ENCODE results near the gene ITGA11. TPM values are rescaled to one million over a fixed set of nuclear protein-coding genes. Genes with fewer than 3 reads are reported as not detected.

Gene ITGA11
- polyA plus RNA-seq, 1 of the 3 experiments (the other 2 are of a cell fraction) = 0.49 TPM

DNA sequence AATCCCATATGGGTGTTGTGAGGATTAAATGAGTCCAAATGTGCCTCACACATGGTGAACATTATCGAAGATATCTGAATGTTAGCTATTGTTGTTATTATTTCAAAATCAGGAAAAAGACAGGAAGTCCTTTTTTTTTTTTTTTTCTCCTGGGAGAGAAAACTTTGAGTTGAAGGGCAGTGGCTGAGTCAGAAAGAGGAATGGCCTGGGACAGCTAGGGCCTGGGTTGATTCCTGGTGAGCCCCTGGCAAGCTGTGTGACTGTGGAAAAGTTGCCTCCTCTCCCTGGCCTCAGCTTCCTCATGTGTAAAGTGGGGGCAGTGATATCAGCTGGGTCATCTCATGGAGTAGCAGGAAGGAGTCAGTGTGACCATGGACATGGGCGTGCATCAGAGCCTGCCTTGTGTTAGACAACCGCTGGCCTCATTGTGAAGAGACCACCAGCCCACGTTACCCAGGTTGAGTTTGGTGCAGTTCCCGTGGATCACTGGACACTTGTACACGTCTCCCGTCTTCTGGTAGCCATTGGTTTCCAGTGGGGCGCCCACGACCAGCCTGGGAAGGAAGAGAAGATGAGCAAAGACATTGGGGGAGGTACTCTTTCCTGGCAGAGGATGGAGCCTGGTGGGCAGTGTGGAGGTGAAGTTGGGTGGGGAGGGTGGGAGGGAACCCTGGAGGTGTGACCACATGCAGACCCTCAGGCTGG is 63.1 kb downstream of the ITGA11 start:
- ChIA-PET CTCF (interaction anchor here (0.9 to 1.2 kb wide), 2 partner anchors 62 kb away, joined by 4 read pairs; no protein-coding TSS in a partner anchor), POLR2A (no interaction called here)
- no peak overlapping the region for H3K4me2 ChIP-seq
- H4K20me1 ChIP-seq (ENCODE audit: insufficient read depth) = no peaks in the 10 kb centered on the region
- no peaks in the 10 kb centered on the region for H3K9me2 ChIP-seq
- H3K4me3 ChIP-seq (ENCODE audit: low read depth in 2 of 2, low read length in 1 of 2) = no peak overlapping the region
- DNase-seq = no peak
- H3K36me3 ChIP-seq (replicated peaks in 1 of 2; ENCODE audit: control insufficient read depth in 1 of 2, insufficient read depth in 2 of 2, low read length in 1 of 2) = no peaks in the 10 kb centered on the region
- H2AFZ ChIP-seq (ENCODE audit: low read depth) = peak overlapping the region; percentile 26; the same call in 1 of the 2 replicates
- H3K9me3 ChIP-seq = no peaks in the 10 kb centered on the region
- no peaks in the 10 kb centered on the region for H3F3A ChIP-seq (replicated peaks; ENCODE audit: insufficient read depth)
- H3K27ac ChIP-seq (ENCODE audit: low read depth in 2 of 2, low read length in 1 of 2) = peak overlapping the region in 1 of 2 experiments; percentile 41; a peak in 2 of 4 replicates
- no peaks in the 10 kb centered on the region for H3K79me2 ChIP-seq (ENCODE audit: insufficient read depth)
- no peaks in the 10 kb centered on the region for H3K4me1 ChIP-seq (ENCODE audit: control insufficient read depth in 1 of 2, insufficient read depth in 2 of 2, low read depth in 1 of 2, low read length in 1 of 2)
- H3K9ac ChIP-seq = no peak overlapping the region
- WGBS (ENCODE audit: low lambda C conversion rate) = 55% methylated on average over 3 of the region's 9 CpGs
- TF ChIP-seq MEF2A (IDR thresholded peaks at IDR 0.05; ENCODE audit: borderline replicate concordance, low read depth) (no peak), FOSL2 (IDR thresholded peaks at IDR 0.05; ENCODE audit: borderline replicate concordance, low read depth) (no peak), POLR2AphosphoS5 (IDR thresholded peaks at IDR 0.05; ENCODE audit: low read depth, low read length) (no peak), JUND (IDR thresholded peaks at IDR 0.05) (no peak), RFX5 (IDR thresholded peaks at IDR 0.05; ENCODE audit: low read length) (no peak), RCOR1 (IDR thresholded peaks at IDR 0.05; ENCODE audit: low read length) (no peak), NRF1 (IDR thresholded peaks at IDR 0.05; ENCODE audit: low read depth, low read length) (no peak), GATA2 (CRISPR knock-in tag; IDR thresholded peaks at IDR 0.05) (no peak), EZH2phosphoT487 (IDR thresholded peaks at IDR 0.05; ENCODE audit: borderline replicate concordance, low read depth) (no peak), EP300 (IDR thresholded peaks at IDR 0.05; ENCODE audit: borderline replicate concordance in 1 of 2, low read depth in 1 of 2, low read length in 1 of 2) (no peak), SIN3A (IDR thresholded peaks at IDR 0.05; ENCODE audit: borderline replicate concordance, low read depth, low read length) (no peak), GABPA (IDR thresholded peaks at IDR 0.05; ENCODE audit: low read depth) (no peak), TAF1 (IDR thresholded peaks at IDR 0.05; ENCODE audit: borderline replicate concordance, low read depth, low read length) (no peak), CHD2 (IDR thresholded peaks at IDR 0.05; ENCODE audit: low read length, partially characterized antibody) (no peak)
- TF ChIP-seq, protein P1, sequence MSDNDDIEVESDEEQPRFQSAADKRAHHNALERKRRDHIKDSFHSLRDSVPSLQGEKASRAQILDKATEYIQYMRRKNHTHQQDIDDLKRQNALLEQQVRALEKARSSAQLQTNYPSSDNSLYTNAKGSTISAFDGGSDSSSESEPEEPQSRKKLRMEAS (IDR thresholded peaks at IDR 0.05; ENCODE audit: low read depth) = no peak
- TF ChIP-seq, protein P2, sequence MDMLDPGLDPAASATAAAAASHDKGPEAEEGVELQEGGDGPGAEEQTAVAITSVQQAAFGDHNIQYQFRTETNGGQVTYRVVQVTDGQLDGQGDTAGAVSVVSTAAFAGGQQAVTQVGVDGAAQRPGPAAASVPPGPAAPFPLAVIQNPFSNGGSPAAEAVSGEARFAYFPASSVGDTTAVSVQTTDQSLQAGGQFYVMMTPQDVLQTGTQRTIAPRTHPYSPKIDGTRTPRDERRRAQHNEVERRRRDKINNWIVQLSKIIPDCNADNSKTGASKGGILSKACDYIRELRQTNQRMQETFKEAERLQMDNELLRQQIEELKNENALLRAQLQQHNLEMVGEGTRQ (IDR thresholded peaks at IDR 0.05; ENCODE audit: borderline replicate concordance, low read depth, low read length) = no peak
- TF ChIP-seq, protein P3, sequence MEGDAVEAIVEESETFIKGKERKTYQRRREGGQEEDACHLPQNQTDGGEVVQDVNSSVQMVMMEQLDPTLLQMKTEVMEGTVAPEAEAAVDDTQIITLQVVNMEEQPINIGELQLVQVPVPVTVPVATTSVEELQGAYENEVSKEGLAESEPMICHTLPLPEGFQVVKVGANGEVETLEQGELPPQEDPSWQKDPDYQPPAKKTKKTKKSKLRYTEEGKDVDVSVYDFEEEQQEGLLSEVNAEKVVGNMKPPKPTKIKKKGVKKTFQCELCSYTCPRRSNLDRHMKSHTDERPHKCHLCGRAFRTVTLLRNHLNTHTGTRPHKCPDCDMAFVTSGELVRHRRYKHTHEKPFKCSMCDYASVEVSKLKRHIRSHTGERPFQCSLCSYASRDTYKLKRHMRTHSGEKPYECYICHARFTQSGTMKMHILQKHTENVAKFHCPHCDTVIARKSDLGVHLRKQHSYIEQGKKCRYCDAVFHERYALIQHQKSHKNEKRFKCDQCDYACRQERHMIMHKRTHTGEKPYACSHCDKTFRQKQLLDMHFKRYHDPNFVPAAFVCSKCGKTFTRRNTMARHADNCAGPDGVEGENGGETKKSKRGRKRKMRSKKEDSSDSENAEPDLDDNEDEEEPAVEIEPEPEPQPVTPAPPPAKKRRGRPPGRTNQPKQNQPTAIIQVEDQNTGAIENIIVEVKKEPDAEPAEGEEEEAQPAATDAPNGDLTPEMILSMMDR (IDR thresholded peaks at IDR 0.05) = no peak
- TF ChIP-seq, protein P4, sequence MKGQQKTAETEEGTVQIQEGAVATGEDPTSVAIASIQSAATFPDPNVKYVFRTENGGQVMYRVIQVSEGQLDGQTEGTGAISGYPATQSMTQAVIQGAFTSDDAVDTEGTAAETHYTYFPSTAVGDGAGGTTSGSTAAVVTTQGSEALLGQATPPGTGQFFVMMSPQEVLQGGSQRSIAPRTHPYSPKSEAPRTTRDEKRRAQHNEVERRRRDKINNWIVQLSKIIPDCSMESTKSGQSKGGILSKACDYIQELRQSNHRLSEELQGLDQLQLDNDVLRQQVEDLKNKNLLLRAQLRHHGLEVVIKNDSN (IDR thresholded peaks at IDR 0.05; ENCODE audit: borderline replicate concordance, low read depth) = no peak
- TF ChIP-seq, protein P5, sequence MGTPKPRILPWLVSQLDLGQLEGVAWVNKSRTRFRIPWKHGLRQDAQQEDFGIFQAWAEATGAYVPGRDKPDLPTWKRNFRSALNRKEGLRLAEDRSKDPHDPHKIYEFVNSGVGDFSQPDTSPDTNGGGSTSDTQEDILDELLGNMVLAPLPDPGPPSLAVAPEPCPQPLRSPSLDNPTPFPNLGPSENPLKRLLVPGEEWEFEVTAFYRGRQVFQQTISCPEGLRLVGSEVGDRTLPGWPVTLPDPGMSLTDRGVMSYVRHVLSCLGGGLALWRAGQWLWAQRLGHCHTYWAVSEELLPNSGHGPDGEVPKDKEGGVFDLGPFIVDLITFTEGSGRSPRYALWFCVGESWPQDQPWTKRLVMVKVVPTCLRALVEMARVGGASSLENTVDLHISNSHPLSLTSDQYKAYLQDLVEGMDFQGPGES (IDR thresholded peaks at IDR 0.05; ENCODE audit: low read depth, low read length) = no peak
- H3K27me3 ChIP-seq (ENCODE audit: insufficient read depth) = no peaks in the 10 kb centered on the region

All from SK-N-SH (cell line).